GM23338 (cell line): ENCODE data around the gene ATP8B4. TPM values are rescaled to one million over a fixed set of nuclear protein-coding genes. Genes with fewer than 3 reads are reported as not detected.
A peak's percentile ranks its signal among the peaks of the same experiment; 100 is the strongest.

Experiments
- ATAC-seq: fragments of 200-7000 bp; cut with Tn5 transposase; 3 replicates; pipeline ENCODE4 v1.9.1; 2020
- DNase-seq: peaks from one replicate; pipeline ENCODE4 v3.0.0-alpha.2; 2015; ENCODE audit warnings: low spot score
- H2AFZ ChIP-seq: fragments of 200-600 bp; sonication (generic); 2 replicates; pipeline ENCODE4 v1.8.0; 2016; ENCODE audit warnings: antibody characterized with exemption, mild to moderate bottlenecking, moderate library complexity
- H3F3A ChIP-seq: fragments of 200-600 bp; sonication (generic); replicated peaks from 2 replicates; pipeline ENCODE4 v1.8.0; 2017; ENCODE audit warnings: antibody characterized with exemption, mixed run types, low read depth
- H3K27ac ChIP-seq: fragments of 200-600 bp; sonication (generic); 2 replicates; pipeline ENCODE4 v1.6.1; 2016; ENCODE audit warnings: low read depth
- H3K27me3 ChIP-seq: fragments of 200-600 bp; sonication (generic); 2 replicates; pipeline ENCODE4 v1.8.0; 2016; ENCODE audit warnings: mild to moderate bottlenecking, mixed run types, moderate library complexity; ENCODE audit not compliant: insufficient read depth
- H3K36me3 ChIP-seq: fragments of 200-600 bp; sonication (generic); 2 replicates; pipeline ENCODE4 v1.8.0; 2016; ENCODE audit warnings: mild to moderate bottlenecking; ENCODE audit not compliant: insufficient read depth
- H3K4me1 ChIP-seq: fragments of 200-600 bp; sonication (generic); 2 replicates; pipeline ENCODE4 v1.8.0; 2016; ENCODE audit warnings: mild to moderate bottlenecking, moderate library complexity; ENCODE audit not compliant: insufficient read depth
- H3K4me2 ChIP-seq: fragments of 200-600 bp; sonication (generic); 2 replicates; pipeline ENCODE4 v1.7.1; 2017; ENCODE audit warnings: mixed run types
- H3K4me3 ChIP-seq: fragments of 200-600 bp; sonication (generic); 2 replicates; pipeline ENCODE4 v1.6.1; 2016; ENCODE audit warnings: mixed run types
- H3K79me2 ChIP-seq: fragments of 200-600 bp; sonication (generic); replicated peaks from 2 replicates; pipeline ENCODE4 v1.8.0; 2017; ENCODE audit warnings: mild to moderate bottlenecking; ENCODE audit not compliant: insufficient read depth
- H3K9me2 ChIP-seq: fragments of 200-600 bp; sonication (generic); 2 replicates; pipeline ENCODE4 v1.8.0; 2017; ENCODE audit not compliant: insufficient read depth
- H4K20me1 ChIP-seq: fragments of 200-600 bp; sonication (generic); replicated peaks from 2 replicates; pipeline ENCODE4 v1.8.0; 2017; ENCODE audit warnings: mild to moderate bottlenecking; ENCODE audit not compliant: insufficient read depth
- H3K27ac Mint-ChIP-seq: 2 replicates; pipeline ENCODE4 v1.8.0; 2020; ENCODE audit warnings: inconsistent platforms, mild to moderate bottlenecking, moderate library complexity, mixed read lengths
- H3K27me3 Mint-ChIP-seq: 3 replicates; pipeline ENCODE4 v1.8.0; 2022; ENCODE audit warnings: low read depth, mild to moderate bottlenecking, moderate library complexity, mixed read lengths, inconsistent platforms; ENCODE audit not compliant: insufficient read depth, poor library complexity
- H3K36me3 Mint-ChIP-seq: 3 replicates; pipeline ENCODE4 v1.8.0; 2021; ENCODE audit warnings: low read depth, mild to moderate bottlenecking, inconsistent platforms, moderate library complexity, mixed read lengths
- H3K4me1 Mint-ChIP-seq: 3 replicates; pipeline ENCODE4 v1.8.0; 2020; ENCODE audit warnings: mild to moderate bottlenecking, inconsistent platforms, mixed read lengths
- H3K4me3 Mint-ChIP-seq: 3 replicates; pipeline ENCODE4 v1.8.0; 2021; ENCODE audit warnings: moderate library complexity, mild to moderate bottlenecking, inconsistent platforms, mixed read lengths
- H3K9me3 Mint-ChIP-seq: 3 replicates; pipeline ENCODE4 v1.8.0; 2020; ENCODE audit warnings: moderate library complexity, mild to moderate bottlenecking, inconsistent platforms, mixed read lengths
- EZH2 ChIP-seq: fragments of 200-600 bp; sonication (generic); IDR thresholded peaks from one replicate; pipeline ENCODE4 v1.8.0; 2017; ENCODE audit warnings: antibody characterized with exemption, mild to moderate bottlenecking, low read depth; ENCODE audit not compliant: unreplicated experiment
- EZH2phosphoT487 ChIP-seq: fragments of 200-600 bp; sonication (generic); IDR thresholded peaks from one replicate; pipeline ENCODE4 v1.8.1; 2018; ENCODE audit warnings: antibody characterized with exemption; ENCODE audit not compliant: unreplicated experiment
- JUNB ChIP-seq: IDR thresholded peaks from one replicate; pipeline ENCODE4 v1.6.1; 2016; ENCODE audit warnings: antibody characterized with exemption; ENCODE audit not compliant: unreplicated experiment
- NANOG ChIP-seq: IDR thresholded peaks from 2 replicates; pipeline ENCODE4 v1.6.1; 2016; ENCODE audit warnings: antibody characterized with exemption, borderline replicate concordance
- ZNF114 ChIP-seq: fragments of 250-450 bp; sonication (Bioruptor Pico); IDR thresholded peaks from 2 replicates; pipeline ENCODE4 v1.5.0; 2020; ENCODE audit warnings: mild to moderate bottlenecking, moderate library complexity
- ZNF331 ChIP-seq: fragments of 250-450 bp; sonication (Bioruptor Pico); IDR thresholded peaks from 2 replicates; pipeline ENCODE4 v1.5.0; 2020; ENCODE audit warnings: low read depth, mild to moderate bottlenecking, moderate library complexity
- polyA plus RNA-seq: library from polyadenylated mRNA; unstranded; fragments of >200 nt; fragmentation: Nextera tagmentation; extraction: Ambion mirVana; gene quantifications from 2 replicates; pipeline ENCODE4 v1.2.1, GENCODE V29; 2016
- total RNA-seq: library from RNA; depleted of rRNA; stranded (reverse); fragments of >200 nt; shearing (Covaris generic); gene quantifications from 2 replicates; pipeline ENCODE4 v1.2.3, GENCODE V29; 2014
- TF ChIP-seq, protein P1 (sequence below): fragments of 250-450 bp; sonication (Bioruptor Pico); IDR thresholded peaks from 2 replicates; pipeline ENCODE4 v1.5.0; 2020; ENCODE audit warnings: mild to moderate bottlenecking, moderate library complexity

The ATP8B4 gene
- total and polyA plus RNA-seq, 2 experiments from 2014 or later: 0.24 TPM; not detected in 1

DNA sequence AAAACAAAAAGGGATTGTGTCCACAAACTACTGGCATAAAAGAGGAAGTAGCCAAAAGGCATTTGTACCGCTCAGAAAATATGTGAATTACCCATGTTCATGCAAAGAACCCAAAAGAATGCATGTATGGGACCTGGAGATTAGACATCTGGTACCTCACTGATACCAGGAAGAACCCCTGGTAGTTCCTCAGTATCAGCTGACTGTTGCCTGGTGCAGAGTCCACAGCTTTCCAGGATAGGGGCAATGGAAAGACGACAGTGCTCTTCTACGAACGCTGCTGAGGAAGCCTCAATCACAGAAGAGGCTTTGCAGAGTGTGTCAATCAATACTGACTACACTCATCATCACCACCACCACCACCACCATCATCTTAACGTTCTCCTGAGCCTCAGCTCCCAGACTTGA is 63.3 kb downstream of the ATP8B4 start (continued):
- TF ChIP-seq, protein P1, sequence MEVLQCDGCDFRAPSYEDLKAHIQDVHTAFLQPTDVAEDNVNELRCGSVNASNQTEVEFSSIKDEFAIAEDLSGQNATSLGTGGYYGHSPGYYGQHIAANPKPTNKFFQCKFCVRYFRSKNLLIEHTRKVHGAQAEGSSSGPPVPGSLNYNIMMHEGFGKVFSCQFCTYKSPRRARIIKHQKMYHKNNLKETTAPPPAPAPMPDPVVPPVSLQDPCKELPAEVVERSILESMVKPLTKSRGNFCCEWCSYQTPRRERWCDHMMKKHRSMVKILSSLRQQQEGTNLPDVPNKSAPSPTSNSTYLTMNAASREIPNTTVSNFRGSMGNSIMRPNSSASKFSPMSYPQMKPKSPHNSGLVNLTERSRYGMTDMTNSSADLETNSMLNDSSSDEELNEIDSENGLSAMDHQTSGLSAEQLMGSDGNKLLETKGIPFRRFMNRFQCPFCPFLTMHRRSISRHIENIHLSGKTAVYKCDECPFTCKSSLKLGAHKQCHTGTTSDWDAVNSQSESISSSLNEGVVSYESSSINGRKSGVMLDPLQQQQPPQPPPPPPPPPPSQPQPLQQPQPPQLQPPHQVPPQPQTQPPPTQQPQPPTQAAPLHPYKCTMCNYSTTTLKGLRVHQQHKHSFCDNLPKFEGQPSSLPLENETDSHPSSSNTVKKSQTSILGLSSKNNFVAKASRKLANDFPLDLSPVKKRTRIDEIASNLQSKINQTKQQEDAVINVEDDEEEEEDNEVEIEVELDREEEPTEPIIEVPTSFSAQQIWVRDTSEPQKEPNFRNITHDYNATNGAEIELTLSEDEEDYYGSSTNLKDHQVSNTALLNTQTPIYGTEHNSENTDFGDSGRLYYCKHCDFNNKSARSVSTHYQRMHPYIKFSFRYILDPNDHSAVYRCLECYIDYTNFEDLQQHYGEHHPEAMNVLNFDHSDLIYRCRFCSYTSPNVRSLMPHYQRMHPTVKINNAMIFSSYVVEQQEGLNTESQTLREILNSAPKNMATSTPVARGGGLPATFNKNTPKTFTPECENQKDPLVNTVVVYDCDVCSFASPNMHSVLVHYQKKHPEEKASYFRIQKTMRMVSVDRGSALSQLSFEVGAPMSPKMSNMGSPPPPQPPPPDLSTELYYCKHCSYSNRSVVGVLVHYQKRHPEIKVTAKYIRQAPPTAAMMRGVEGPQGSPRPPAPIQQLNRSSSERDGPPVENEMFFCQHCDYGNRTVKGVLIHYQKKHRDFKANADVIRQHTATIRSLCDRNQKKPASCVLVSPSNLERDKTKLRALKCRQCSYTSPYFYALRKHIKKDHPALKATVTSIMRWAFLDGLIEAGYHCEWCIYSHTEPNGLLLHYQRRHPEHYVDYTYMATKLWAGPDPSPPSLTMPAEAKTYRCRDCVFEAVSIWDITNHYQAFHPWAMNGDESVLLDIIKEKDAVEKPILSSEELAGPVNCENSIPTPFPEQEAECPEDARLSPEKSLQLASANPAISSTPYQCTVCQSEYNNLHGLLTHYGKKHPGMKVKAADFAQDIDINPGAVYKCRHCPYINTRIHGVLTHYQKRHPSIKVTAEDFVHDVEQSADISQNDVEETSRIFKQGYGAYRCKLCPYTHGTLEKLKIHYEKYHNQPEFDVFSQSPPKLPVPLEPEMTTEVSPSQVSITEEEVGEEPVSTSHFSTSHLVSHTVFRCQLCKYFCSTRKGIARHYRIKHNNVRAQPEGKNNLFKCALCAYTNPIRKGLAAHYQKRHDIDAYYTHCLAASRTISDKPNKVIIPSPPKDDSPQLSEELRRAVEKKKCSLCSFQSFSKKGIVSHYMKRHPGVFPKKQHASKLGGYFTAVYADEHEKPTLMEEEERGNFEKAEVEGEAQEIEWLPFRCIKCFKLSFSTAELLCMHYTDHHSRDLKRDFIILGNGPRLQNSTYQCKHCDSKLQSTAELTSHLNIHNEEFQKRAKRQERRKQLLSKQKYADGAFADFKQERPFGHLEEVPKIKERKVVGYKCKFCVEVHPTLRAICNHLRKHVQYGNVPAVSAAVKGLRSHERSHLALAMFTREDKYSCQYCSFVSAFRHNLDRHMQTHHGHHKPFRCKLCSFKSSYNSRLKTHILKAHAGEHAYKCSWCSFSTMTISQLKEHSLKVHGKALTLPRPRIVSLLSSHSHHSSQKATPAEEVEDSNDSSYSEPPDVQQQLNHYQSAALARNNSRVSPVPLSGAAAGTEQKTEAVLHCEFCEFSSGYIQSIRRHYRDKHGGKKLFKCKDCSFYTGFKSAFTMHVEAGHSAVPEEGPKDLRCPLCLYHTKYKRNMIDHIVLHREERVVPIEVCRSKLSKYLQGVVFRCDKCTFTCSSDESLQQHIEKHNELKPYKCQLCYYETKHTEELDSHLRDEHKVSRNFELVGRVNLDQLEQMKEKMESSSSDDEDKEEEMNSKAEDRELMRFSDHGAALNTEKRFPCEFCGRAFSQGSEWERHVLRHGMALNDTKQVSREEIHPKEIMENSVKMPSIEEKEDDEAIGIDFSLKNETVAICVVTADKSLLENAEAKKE (CRISPR knock-in tag): no peak

DNA sequence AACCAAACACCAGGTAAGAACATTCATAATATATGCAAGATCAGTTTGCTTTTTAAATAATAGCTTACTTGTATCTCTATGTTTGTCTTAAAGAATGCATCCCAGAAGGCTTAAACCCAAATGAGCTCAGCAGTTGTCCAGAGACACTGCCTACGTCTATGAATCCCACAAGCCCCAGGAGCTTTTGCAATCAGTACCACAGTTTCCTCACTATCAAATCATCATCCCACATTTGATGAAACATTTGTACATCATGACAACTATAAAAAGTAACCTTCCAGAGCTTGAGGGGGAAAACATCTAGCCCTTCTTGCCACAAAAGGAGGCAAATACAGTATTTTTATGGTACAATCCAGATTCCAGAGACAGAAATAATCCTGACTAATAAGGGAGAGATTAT is 63.7 kb downstream of the ATP8B4 start:
- Histone ChIP-seq H3K4me2 (no peak overlapping the region), H3F3A (no peaks in the 10 kb centered on the region), H3K27me3 (no peaks in the 10 kb centered on the region), H2AFZ (0 out of 2 replicates have a peak overlapping the region, but pooled peaks have one; percentile 19), H3K27ac (no peak overlapping the region), H3K4me1 (peaks cover 7% of the 10 kb centered on the region), H3K4me3 (no peak overlapping the region), H3K36me3 (no peaks in the 10 kb centered on the region), H4K20me1 (no peaks in the 10 kb centered on the region), H3K79me2 (no peaks in the 10 kb centered on the region), H3K9me2 (no peaks in the 10 kb centered on the region)
- no peak for ATAC-seq
- DNase-seq: no peak
- H3K9me3 Mint-ChIP-seq: no peaks in the 10 kb centered on the region; the same call in 2 of the 3 replicates
- no peak overlapping the region for H3K27ac Mint-ChIP-seq
- peaks cover 3% of the 10 kb centered on the region for H3K27me3 Mint-ChIP-seq
- H3K4me3 Mint-ChIP-seq: no peak overlapping the region
- H3K4me1 Mint-ChIP-seq: peaks cover 17% of the 10 kb centered on the region
- no peaks in the 10 kb centered on the region for H3K36me3 Mint-ChIP-seq
- no peak for TF ChIP-seq JUNB

DNA sequence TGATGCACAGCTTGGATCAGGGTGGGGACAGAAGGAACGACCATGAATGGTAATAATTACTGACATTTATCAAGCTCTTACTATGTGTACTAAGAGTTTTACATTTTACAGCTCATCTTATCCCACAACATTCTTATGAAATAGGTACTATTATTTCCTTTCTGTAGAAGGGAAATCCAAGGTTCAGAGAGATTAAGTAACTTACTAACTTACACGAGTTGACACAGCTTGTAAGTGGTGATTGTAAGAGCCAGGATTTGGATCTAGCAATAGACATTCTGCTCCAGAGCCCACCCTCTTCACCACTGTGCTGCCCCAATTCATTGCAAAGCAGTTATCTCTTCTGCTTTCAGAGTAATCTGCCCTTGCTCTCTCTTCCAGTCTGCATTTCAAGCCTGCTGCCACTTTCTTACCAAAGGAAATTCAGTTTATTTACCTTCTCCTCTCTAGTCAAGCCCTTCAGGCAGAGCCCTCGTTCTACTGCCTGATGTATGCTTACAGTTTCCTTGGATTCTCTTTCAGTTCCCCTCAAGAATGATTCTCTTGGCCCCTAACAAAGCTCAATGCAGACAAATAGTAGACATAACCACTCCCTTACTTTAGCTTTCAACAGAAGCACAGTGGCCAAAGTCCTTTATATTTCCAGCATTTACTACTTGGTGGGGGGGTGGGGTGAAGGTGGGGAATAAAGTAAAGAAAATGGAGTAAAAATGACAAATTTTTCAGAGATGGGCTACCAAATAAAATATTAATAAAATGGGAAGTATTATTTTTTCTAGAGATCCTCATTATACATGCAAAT is 65.8 kb downstream of the ATP8B4 start:
- Histone ChIP-seq H3K4me3 (no peak overlapping the region), H3K4me1 (no peaks in the 10 kb centered on the region), H3F3A (no peaks in the 10 kb centered on the region), H4K20me1 (no peaks in the 10 kb centered on the region), H2AFZ (peak overlapping the region; percentile 28; the same call in 1 of the 2 replicates), H3K9me2 (no peaks in the 10 kb centered on the region), H3K4me2 (no peak overlapping the region), H3K27ac (no peak overlapping the region), H3K27me3 (no peaks in the 10 kb centered on the region), H3K36me3 (no peaks in the 10 kb centered on the region), H3K79me2 (no peaks in the 10 kb centered on the region)
- Mint-ChIP-seq H3K9me3 (no peaks in the 10 kb centered on the region; the same call in 2 of the 3 replicates), H3K36me3 (no peaks in the 10 kb centered on the region), H3K27me3 (peaks cover 3% of the 10 kb centered on the region), H3K4me3 (no peak overlapping the region), H3K27ac (no peak overlapping the region), H3K4me1 (no peaks in the 10 kb centered on the region)
- ATAC-seq (no peak), DNase-seq (no peak)
- TF ChIP-seq ZNF331 (CRISPR knock-in tag) (no peak), EZH2phosphoT487 (no peak), NANOG (no peak), JUNB (no peak), ZNF114 (CRISPR knock-in tag) (no peak), EZH2 (no peak)
